WTC11 (cell line): Measurements from ENCODE around the gene OLFM3. TPM values are rescaled to one million over a fixed set of nuclear protein-coding genes. Genes with fewer than 3 reads are reported as not detected.

Experiments used
- ATAC-seq: fragments of 200-7000 bp; cut with Tn5 transposase; 2 replicates; pipeline ENCODE4 v1.10.0; 2021; ENCODE audit warnings: mild to moderate bottlenecking, moderate library complexity
- CTCF ChIA-PET: fragments of 300-600 bp; sonication (Branson Sonifier 250); formaldehyde crosslinking; loops from one replicate; lab custom pipeline; 2021; ENCODE audit warnings: antibody characterized with exemption; lab: Charles Lee
- POLR2A ChIA-PET: fragments of 350-600 bp; sonication (Branson Sonifier 250); formaldehyde crosslinking; loops from one replicate; lab custom pipeline; 2021; ENCODE audit warnings: antibody characterized with exemption; lab: Charles Lee
- DNase-seq: peaks from one replicate; pipeline ENCODE4 v3.0.0; 2021; ENCODE audit warnings: low spot score
- H3K27ac Mint-ChIP-seq: 2 replicates; pipeline ENCODE4 v1.8.0; 2021; ENCODE audit warnings: mixed read lengths
- H3K27me3 Mint-ChIP-seq: 2 replicates; pipeline ENCODE4 v1.8.0; 2021; ENCODE audit warnings: low read depth, mild to moderate bottlenecking, moderate library complexity, mixed read lengths
- H3K36me3 Mint-ChIP-seq: 2 replicates; pipeline ENCODE4 v1.8.0; 2021; ENCODE audit warnings: mixed read lengths
- H3K4me1 Mint-ChIP-seq: 2 replicates; pipeline ENCODE4 v1.8.0; 2022; ENCODE audit warnings: mixed read lengths
- H3K4me3 Mint-ChIP-seq: 2 replicates; pipeline ENCODE4 v1.8.0; 2021; ENCODE audit warnings: mild to moderate bottlenecking, moderate library complexity, mixed read lengths
- H3K9me3 Mint-ChIP-seq: 2 replicates; pipeline ENCODE4 v1.8.0; 2021; ENCODE audit warnings: mixed read lengths
- CTCF ChIP-seq: fragments of 200-600 bp; IDR thresholded peaks from 2 replicates; pipeline ENCODE4 v1.8.0; 2022; ENCODE audit warnings: antibody characterized with exemption
- E2F1 ChIP-seq: sonication (generic); formaldehyde crosslinking; IDR thresholded peaks from 2 replicates; pipeline ENCODE4 v1.8.0; 2022; ENCODE audit warnings: mild to moderate bottlenecking, missing genetic modification reagents
- E2F5 ChIP-seq: sonication (generic); formaldehyde crosslinking; IDR thresholded peaks from 2 replicates; pipeline ENCODE4 v1.8.1; 2022; ENCODE audit warnings: mild to moderate bottlenecking, moderate library complexity, missing genetic modification reagents
- EMX1 ChIP-seq: fragments of 250-450 bp; sonication (Bioruptor Pico); IDR thresholded peaks from 2 replicates; pipeline ENCODE4 v1.8.0; 2021; ENCODE audit warnings: mild to moderate bottlenecking
- GABPB1 ChIP-seq: sonication (generic); formaldehyde crosslinking; IDR thresholded peaks from 2 replicates; pipeline ENCODE4 v1.8.1; 2023; ENCODE audit warnings: mild to moderate bottlenecking, missing genetic modification reagents
- NFATC4 ChIP-seq: fragments of 250-450 bp; sonication (Bioruptor Pico); IDR thresholded peaks from 2 replicates; pipeline ENCODE4 v1.9.0; 2021; ENCODE audit warnings: mild to moderate bottlenecking
- PRDM15 ChIP-seq: sonication (generic); formaldehyde crosslinking; IDR thresholded peaks from 2 replicates; pipeline ENCODE4 v1.8.0; 2022; ENCODE audit warnings: missing genetic modification reagents
- PREB ChIP-seq: sonication (generic); formaldehyde crosslinking; IDR thresholded peaks from 2 replicates; pipeline ENCODE4 v1.8.1; 2022; ENCODE audit warnings: mild to moderate bottlenecking, missing genetic modification reagents, moderate library complexity, borderline replicate concordance
- RELA ChIP-seq: sonication (generic); formaldehyde crosslinking; IDR thresholded peaks from 2 replicates; pipeline ENCODE4 v1.8.1; 2022; ENCODE audit warnings: missing genetic modification reagents, mild to moderate bottlenecking, borderline replicate concordance
- SMAD4 ChIP-seq: sonication (generic); formaldehyde crosslinking; IDR thresholded peaks from 2 replicates; pipeline ENCODE4 v1.8.0; 2022; ENCODE audit warnings: mild to moderate bottlenecking, missing genetic modification reagents
- SP1 ChIP-seq: sonication (generic); formaldehyde crosslinking; conservative IDR thresholded peaks from 2 replicates; pipeline ENCODE4 v1.8.1; 2022; ENCODE audit warnings: missing genetic modification reagents
- TP53 ChIP-seq: sonication (generic); formaldehyde crosslinking; IDR thresholded peaks from 2 replicates; pipeline ENCODE4 v1.8.1; 2023; ENCODE audit warnings: mild to moderate bottlenecking, missing genetic modification reagents
- ZNF317 ChIP-seq: sonication (generic); formaldehyde crosslinking; IDR thresholded peaks from 2 replicates; pipeline ENCODE4 v1.8.1; 2023; ENCODE audit warnings: low read depth, mild to moderate bottlenecking, moderate library complexity, missing genetic modification reagents, borderline replicate concordance
- ZSCAN18 ChIP-seq: fragments of 250-450 bp; sonication (Bioruptor Pico); IDR thresholded peaks from 2 replicates; pipeline ENCODE4 v2.1.2; 2022; ENCODE audit warnings: mild to moderate bottlenecking, moderate library complexity
- total RNA-seq: library from RNA; stranded (reverse); gene quantifications from 3 replicates; pipeline ENCODE4 v1.2.3, GENCODE V29; 2021
- TF ChIP-seq, protein P1 (sequence below): sonication (generic); formaldehyde crosslinking; IDR thresholded peaks from 2 replicates; pipeline ENCODE4 v1.8.0; 2023; ENCODE audit warnings: missing genetic modification reagents
- TF ChIP-seq, protein P2 (sequence below): sonication (generic); formaldehyde crosslinking; IDR thresholded peaks from 2 replicates; pipeline ENCODE4 v1.8.1; 2023; ENCODE audit warnings: mild to moderate bottlenecking, missing genetic modification reagents, moderate library complexity

The OLFM3 gene
- total RNA-seq, 1 experiment from 2014 or later, result 0.37 TPM

DNA sequence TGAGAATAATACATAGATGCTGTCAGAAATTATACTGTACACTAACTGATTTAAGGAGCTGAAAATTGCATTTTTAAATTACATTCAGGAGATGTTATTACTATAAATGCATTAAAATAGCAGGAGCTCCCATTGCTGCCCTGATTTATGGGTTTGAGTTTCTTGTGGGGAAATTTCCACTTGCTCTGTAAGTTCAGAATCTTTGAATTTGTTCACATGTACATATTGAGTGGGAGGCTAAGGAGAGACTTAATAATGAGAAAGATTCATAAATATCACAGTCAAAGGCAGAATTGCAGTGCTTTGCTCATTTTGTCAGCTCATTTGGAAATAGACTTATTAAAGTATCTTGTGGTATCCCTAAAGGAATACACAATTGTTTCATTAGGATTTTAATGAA, 170.3 kb downstream of the OLFM3 start (continued):
- TF ChIP-seq, protein P1, sequence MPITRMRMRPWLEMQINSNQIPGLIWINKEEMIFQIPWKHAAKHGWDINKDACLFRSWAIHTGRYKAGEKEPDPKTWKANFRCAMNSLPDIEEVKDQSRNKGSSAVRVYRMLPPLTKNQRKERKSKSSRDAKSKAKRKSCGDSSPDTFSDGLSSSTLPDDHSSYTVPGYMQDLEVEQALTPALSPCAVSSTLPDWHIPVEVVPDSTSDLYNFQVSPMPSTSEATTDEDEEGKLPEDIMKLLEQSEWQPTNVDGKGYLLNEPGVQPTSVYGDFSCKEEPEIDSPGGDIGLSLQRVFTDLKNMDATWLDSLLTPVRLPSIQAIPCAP (CRISPR knock-in tag), result no peak
- TF ChIP-seq E2F1 (CRISPR knock-in tag) (no peak), PREB (CRISPR knock-in tag) (no peak)
- TF ChIP-seq, all 79 proteins: peak for 0

DNA sequence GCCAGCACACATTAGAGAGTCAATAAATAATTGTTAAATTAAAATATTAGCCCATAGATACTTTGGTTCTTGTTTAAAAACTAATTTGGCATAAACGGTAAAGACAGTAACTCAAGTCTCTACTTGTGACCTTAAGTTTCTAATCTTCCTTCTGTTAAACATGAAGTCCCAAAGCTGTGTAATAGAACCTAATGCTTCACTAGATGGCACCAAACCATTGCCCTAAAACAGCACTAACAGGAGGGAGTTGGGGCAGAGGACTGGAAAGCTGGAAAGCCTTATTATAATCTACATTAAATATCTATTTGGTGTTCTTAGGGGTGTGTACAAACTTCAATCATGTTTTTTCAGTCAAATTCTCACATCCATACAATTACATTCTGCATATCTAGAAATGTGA, 176.7 kb downstream of the OLFM3 start:
- CTCF ChIA-PET, result interaction anchor here (1.0 to 1.6 kb wide), 7 partner anchors 24 to 614 kb away, joined by 3 to 7 read pairs (median 4); partner anchors contain the start of gene OLFM3

DNA sequence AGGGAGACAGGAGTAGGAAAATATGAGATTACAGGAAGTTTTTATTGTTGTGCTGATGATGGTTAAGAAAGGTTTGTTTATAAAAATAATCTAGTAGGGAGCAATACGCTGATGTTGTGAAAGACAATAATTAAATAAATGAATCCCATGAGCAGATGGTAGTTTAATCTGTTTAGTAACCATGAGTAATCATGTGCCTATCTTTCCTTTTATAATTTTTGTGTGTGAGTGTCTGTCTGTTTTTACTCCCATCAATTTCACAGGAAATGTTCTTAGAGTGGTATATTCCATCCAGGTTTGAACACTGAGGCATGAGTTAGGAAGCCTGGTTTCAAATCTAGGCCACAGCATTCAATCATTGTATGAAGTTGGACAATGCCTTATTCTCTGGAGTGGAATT, 180.5 kb downstream of the OLFM3 start:
- POLR2A ChIA-PET, result no interaction called here
- H3K36me3 Mint-ChIP-seq, result no peaks in the 10 kb centered on the region
- no peak overlapping the region for H3K4me3 Mint-ChIP-seq
- CTCF ChIA-PET, result no interaction called here
- no peak overlapping the region for H3K27ac Mint-ChIP-seq
- no peaks in the 10 kb centered on the region for H3K9me3 Mint-ChIP-seq
- H3K4me1 Mint-ChIP-seq, result no peaks in the 10 kb centered on the region
- ATAC-seq, result no peak
- TF ChIP-seq SMAD4 (CRISPR knock-in tag), result no peak
- TF ChIP-seq ZSCAN18 (CRISPR knock-in tag), result no peak
- TF ChIP-seq GABPB1 (CRISPR knock-in tag), result no peak
- no peak for TF ChIP-seq PRDM15
- no peak for TF ChIP-seq TP53 (CRISPR knock-in tag)
- TF ChIP-seq, protein P2, sequence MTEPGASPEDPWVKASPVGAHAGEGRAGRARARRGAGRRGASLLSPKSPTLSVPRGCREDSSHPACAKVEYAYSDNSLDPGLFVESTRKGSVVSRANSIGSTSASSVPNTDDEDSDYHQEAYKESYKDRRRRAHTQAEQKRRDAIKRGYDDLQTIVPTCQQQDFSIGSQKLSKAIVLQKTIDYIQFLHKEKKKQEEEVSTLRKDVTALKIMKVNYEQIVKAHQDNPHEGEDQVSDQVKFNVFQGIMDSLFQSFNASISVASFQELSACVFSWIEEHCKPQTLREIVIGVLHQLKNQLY (CRISPR knock-in tag), result no peak
- TF ChIP-seq RELA, result no peak
- no peak for TF ChIP-seq NFATC4
- TF ChIP-seq SP1 (CRISPR knock-in tag), result no peak
- TF ChIP-seq EMX1 (CRISPR knock-in tag), result no peak
- TF ChIP-seq E2F5 (CRISPR knock-in tag), result no peak
- no peak for DNase-seq
- H3K27me3 Mint-ChIP-seq, result no peaks in the 10 kb centered on the region; the same call in 1 of the 2 replicates

More for the DNA sequence above, 176.7 kb downstream of the OLFM3 start:
- POLR2A ChIA-PET, result no interaction called here
- peak; percentile 90 for ATAC-seq
- no peak overlapping the region for H3K27ac Mint-ChIP-seq
- H3K27me3 Mint-ChIP-seq, result no peaks in the 10 kb centered on the region
- H3K36me3 Mint-ChIP-seq, result no peaks in the 10 kb centered on the region
- no peak overlapping the region for H3K4me3 Mint-ChIP-seq
- DNase-seq, result no peak
- H3K9me3 Mint-ChIP-seq, result no peaks in the 10 kb centered on the region
- TF ChIP-seq CTCF, result peak; percentile 23; the same call in 1 of the 2 replicates
- TF ChIP-seq ZNF317, result no peak
- no peaks in the 10 kb centered on the region for H3K4me1 Mint-ChIP-seq
